ENCODE results near the gene OBSCN.

DNA sequence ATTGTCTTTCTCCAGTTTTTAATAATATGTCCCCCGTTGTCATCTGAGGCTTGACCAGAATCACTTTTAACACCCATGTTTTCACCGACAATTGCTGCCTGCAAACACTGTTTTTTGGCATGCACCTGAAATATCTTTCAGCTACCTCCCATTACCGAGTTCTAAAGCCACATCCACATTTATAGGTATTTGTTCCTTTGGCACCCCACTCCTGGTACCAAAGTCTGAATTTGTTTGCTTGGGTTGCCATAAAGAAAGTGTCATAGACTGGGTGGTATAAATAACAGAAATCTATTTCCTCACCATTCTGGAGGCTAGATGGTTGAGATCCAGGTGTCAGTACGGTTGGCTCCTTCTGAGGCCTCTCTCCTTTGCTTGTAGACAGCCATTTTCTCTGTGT lies 94.2 kb downstream of the OBSCN start:
- TF ChIP-seq, protein P1, sequence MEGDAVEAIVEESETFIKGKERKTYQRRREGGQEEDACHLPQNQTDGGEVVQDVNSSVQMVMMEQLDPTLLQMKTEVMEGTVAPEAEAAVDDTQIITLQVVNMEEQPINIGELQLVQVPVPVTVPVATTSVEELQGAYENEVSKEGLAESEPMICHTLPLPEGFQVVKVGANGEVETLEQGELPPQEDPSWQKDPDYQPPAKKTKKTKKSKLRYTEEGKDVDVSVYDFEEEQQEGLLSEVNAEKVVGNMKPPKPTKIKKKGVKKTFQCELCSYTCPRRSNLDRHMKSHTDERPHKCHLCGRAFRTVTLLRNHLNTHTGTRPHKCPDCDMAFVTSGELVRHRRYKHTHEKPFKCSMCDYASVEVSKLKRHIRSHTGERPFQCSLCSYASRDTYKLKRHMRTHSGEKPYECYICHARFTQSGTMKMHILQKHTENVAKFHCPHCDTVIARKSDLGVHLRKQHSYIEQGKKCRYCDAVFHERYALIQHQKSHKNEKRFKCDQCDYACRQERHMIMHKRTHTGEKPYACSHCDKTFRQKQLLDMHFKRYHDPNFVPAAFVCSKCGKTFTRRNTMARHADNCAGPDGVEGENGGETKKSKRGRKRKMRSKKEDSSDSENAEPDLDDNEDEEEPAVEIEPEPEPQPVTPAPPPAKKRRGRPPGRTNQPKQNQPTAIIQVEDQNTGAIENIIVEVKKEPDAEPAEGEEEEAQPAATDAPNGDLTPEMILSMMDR (conservative IDR thresholded peaks at IDR 0.05; ENCODE audit: low read length), result no peak
- no peak for TF ChIP-seq EZH2phosphoT487 (IDR thresholded peaks at IDR 0.05; ENCODE audit: borderline replicate concordance, low read depth, low read length)

Measured in OCI-LY7 (cell line).